Gastroesophageal sphincter (tissue), 4 donors: ENCODE data around the gene RAB1B. TPM values are rescaled to one million over a fixed set of nuclear protein-coding genes. Genes with fewer than 3 reads are reported as not detected.
"Not testable (repeated sequence)": the region's sequence is repeated elsewhere in the genome, so short reads cannot be mapped to it uniquely, and the experiment has no call there.

ENCODE experiments used
- ATAC-seq: fragments of 150-250 bp; one replicate; pipeline ENCODE4 v1.9.1; 2016; ENCODE audit warnings: mild to moderate bottlenecking, moderate library complexity
- H3K27ac ChIP-seq, 4 donors: fragments of 200-600 bp; sonication (generic) in 3 of 4; 1 replicate in 3 of 4; 2 replicates in 1 of 4; pipeline ENCODE4 v1.5.1; 2016 to 2019
- H3K27me3 ChIP-seq: fragments of 200-600 bp; sonication (generic); one replicate; pipeline ENCODE4 v1.5.1; 2019
- H3K36me3 ChIP-seq, 2 donors: fragments of 200-600 bp; sonication (generic); one replicate each; pipeline ENCODE4 v1.5.1; 2019; ENCODE audit warnings: control low read depth in 1 of 2
- H3K4me1 ChIP-seq, 3 donors: fragments of 200-600 bp; sonication (generic); 1 replicate in 2 of 3; 2 replicates in 1 of 3; pipeline ENCODE4 v1.5.1; 2016 to 2019; ENCODE audit warnings: control low read depth in 2 of 3
- H3K4me3 ChIP-seq, 2 donors: fragments of 200-600 bp; sonication (generic); one replicate each; pipeline ENCODE4 v1.5.1; 2019; ENCODE audit warnings: mild to moderate bottlenecking in 1 of 2, moderate library complexity in 1 of 2
- H3K9me3 ChIP-seq, 3 donors: fragments of 200-600 bp; sonication (generic); one replicate each; pipeline ENCODE4 v1.5.1; 2017 to 2019; ENCODE audit warnings: control low read depth in 2 of 3
- CTCF ChIP-seq, 4 experiments: fragments of 200-600 bp in 2 of 4; fragments of 450-650 bp in 2 of 4; sonication (generic) in 1 of 4; IDR thresholded peaks; one replicate each; pipeline ENCODE4 v1.5.1; 2017 to 2019; ENCODE audit warnings: antibody characterized with exemption in 4 of 4, mild to moderate bottlenecking in 2 of 4, moderate library complexity in 2 of 4
- EP300 ChIP-seq: sonication (generic); formaldehyde crosslinking; IDR thresholded peaks from one replicate; pipeline ENCODE4 v1.6.1; 2017; ENCODE audit warnings: antibody characterized with exemption, mild to moderate bottlenecking
- POLR2A ChIP-seq, 2 donors: fragments of 450-650 bp; IDR thresholded peaks; one replicate each; pipeline ENCODE4 v1.6.1; 2017; ENCODE audit warnings: antibody characterized with exemption in 2 of 2, mild to moderate bottlenecking in 2 of 2, moderate library complexity in 1 of 2
- POLR2AphosphoS5 ChIP-seq: sonication (generic); formaldehyde crosslinking; IDR thresholded peaks from one replicate; pipeline ENCODE4 v1.6.1; 2017; ENCODE audit warnings: antibody characterized with exemption
- WGBS, 2 donors: methylation state at CpG; one replicate each; pipeline ENCODE4 v1.1.5; 2018; ENCODE audit warnings: low coverage in 1 of 2; 5-methylcytosine and 5-hydroxymethylcytosine counted together
- total RNA-seq, 4 donors: library from RNA; depleted of rRNA; stranded (reverse); fragments of >200 nt; gene quantifications; one replicate each; pipeline ENCODE4 v1.1.0, GENCODE V29; 2016

RAB1B gene
- total RNA-seq, 4 donors from 2014 or later, result 99.3 to 162 (median 115) TPM

- Histone ChIP-seq H3K27me3 (peaks cover under 1% of the 10 kb centered on the region), H3K4me3 (no peak overlapping the region), H3K4me1 (peaks cover 2 to 45% (median 21%) of the 10 kb centered on the region in 3 donors), H3K36me3 (peaks cover 0 to 66% of the 10 kb centered on the region in 2 donors), H3K9me3 (no peaks in the 10 kb centered on the region), H3K27ac (no peak overlapping the region)
- ATAC-seq, result no peak
- no peak for TF ChIP-seq CTCF (IDR thresholded peaks at IDR 0.05)
- no peak for TF ChIP-seq POLR2AphosphoS5
- no peak for TF ChIP-seq EP300
- no peak for TF ChIP-seq POLR2A (IDR thresholded peaks at IDR 0.05)
- WGBS, 2 donors, result 18 to 67% methylated on average over 1 of the region's 1 CpG
Measured at GRCh38 chr11:66274219-66274618, 5.8 kb downstream of the RAB1B start.

GRCh38 chr11:66275396-66275795, 7.0 kb downstream of the RAB1B start:
- no peak overlapping the region for H3K27ac ChIP-seq
- H3K4me3 ChIP-seq, result no peak overlapping the region
- H3K27me3 ChIP-seq, result peaks cover 3% of the 10 kb centered on the region
- TF ChIP-seq CTCF (IDR thresholded peaks at IDR 0.05) (no peak), POLR2AphosphoS5 (no peak), POLR2A (IDR thresholded peaks at IDR 0.05) (no peak), EP300 (no peak)
- peaks cover 2 to 35% (median 10%) of the 10 kb centered on the region in 3 donors for H3K4me1 ChIP-seq
- no peak for ATAC-seq
- WGBS, 2 donors, result 80 to 90% methylated on average over 1 to 2 of the region's 8 CpGs
- H3K36me3 ChIP-seq, result peaks cover 0 to 63% of the 10 kb centered on the region in 2 donors
- H3K9me3 ChIP-seq, result no peaks in the 10 kb centered on the region

- TF ChIP-seq CTCF (IDR thresholded peaks at IDR 0.05) (no peak), EP300 (no peak), POLR2A (IDR thresholded peaks at IDR 0.05) (no peak), POLR2AphosphoS5 (no peak)
- ATAC-seq, result no peak
- Histone ChIP-seq H3K27ac (no peak overlapping the region), H3K4me1 (peaks cover 2 to 28% (median 9%) of the 10 kb centered on the region in 3 donors), H3K4me3 (no peak overlapping the region), H3K36me3 (peaks cover 0 to 59% of the 10 kb centered on the region in 2 donors), H3K9me3 (no peaks in the 10 kb centered on the region), H3K27me3 (peaks cover 3% of the 10 kb centered on the region)
- WGBS, 2 donors, result 0% methylated on average over 1 of the region's 14 CpGs; no CpG with 5 or more reads in 1 of the 2 donors
Measured at GRCh38 chr11:66275984-66276612, 7.7 kb downstream of the RAB1B start.

GRCh38 chr11:66276619-66277018, 8.2 kb downstream of the RAB1B start:
- not testable (repeated sequence) for ATAC-seq
- H3K36me3 ChIP-seq, result peaks cover 0 to 56% of the 10 kb centered on the region in 2 donors
- 59 to 61% methylated on average over 3 to 4 of the region's 13 CpGs for WGBS, 2 donors

GRCh38 chr11:66277064-66277463, 8.6 kb downstream of the RAB1B start:
- Histone ChIP-seq H3K36me3 (peaks cover 0 to 52% of the 10 kb centered on the region in 2 donors), H3K4me1 (peaks cover 2 to 23% (median 9%) of the 10 kb centered on the region in 3 donors), H3K27ac (peak overlapping the region in 2 of 4 donors; percentile 64 to 77)
- not testable (repeated sequence) for H3K4me3 ChIP-seq, H3K27me3 ChIP-seq, H3K9me3 ChIP-seq, ATAC-seq
- 60 to 82% methylated on average over 1 to 2 of the region's 4 CpGs for WGBS, 2 donors

More at GRCh38 chr11:66276619-66277018, 8.2 kb downstream of the RAB1B start:
- not testable (repeated sequence) for H3K4me3 ChIP-seq, H3K9me3 ChIP-seq, H3K27me3 ChIP-seq
- Histone ChIP-seq H3K27ac (peak overlapping the region in 1 of 4 donors; percentile 77), H3K4me1 (peaks cover 2 to 23% (median 9%) of the 10 kb centered on the region in 3 donors)
